GM12891 (cell line): Measurements from ENCODE around the gene SPPL3.

Experiments used
- PAX5 ChIP-seq: IDR thresholded peaks from 2 replicates; pipeline ENCODE4 v1.6.1; 2011; ENCODE audit warnings: low read length, moderate library complexity, mild to moderate bottlenecking; ENCODE audit not compliant: insufficient read depth, severe bottlenecking
- POLR2A ChIP-seq: IDR thresholded peaks from 2 replicates; pipeline ENCODE4 v1.6.1; 2011; ENCODE audit warnings: low read depth, low read length, control low read depth
- POLR2AphosphoS5 ChIP-seq: IDR thresholded peaks from 2 replicates; pipeline ENCODE4 v1.6.1; 2011; ENCODE audit warnings: low read depth, low read length, control low read depth
- POU2F2 ChIP-seq: IDR thresholded peaks from 2 replicates; pipeline ENCODE4 v1.6.1; 2011; ENCODE audit warnings: low read depth, mild to moderate bottlenecking, control low read depth, low read length, moderate library complexity
- SPI1 ChIP-seq: IDR thresholded peaks from 2 replicates; pipeline ENCODE4 v1.6.1; 2011; ENCODE audit warnings: low read depth, low read length, control low read depth
- TAF1 ChIP-seq: IDR thresholded peaks from 2 replicates; pipeline ENCODE4 v1.6.1; 2011; ENCODE audit warnings: low read depth, low read length, control low read depth

DNA sequence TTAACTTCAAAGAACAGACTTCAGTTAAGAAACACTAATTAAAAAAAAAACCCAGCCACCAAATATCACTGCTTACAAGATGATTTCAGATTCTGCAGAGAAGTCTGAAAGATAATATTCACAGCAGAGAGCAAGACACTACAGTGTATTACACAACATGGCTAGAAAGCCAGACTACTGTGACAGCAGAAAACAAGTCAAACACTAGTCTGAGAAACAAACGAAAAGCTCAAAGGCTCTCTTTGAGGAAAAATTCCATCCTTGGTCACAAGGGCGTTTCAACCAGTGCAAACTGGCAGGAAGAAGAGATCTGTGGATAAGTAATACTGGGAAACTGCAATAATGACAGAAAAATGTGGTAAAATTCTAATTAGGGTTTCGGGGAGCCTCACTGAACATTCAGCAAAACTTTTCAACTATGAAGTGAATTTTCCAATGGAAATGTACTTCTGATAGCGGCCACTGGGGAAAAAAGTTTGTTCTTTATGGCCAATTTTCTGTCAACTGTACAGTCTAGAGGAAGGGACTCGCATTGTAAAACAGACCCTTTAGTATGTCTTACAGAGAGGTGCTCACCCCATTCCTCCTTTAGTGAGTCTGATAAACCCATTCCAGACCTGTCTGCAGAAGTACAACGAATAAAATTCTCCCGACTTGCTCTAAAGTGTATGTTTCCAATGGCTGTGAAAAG, 128.2 kb downstream of the SPPL3 start:
- TF ChIP-seq SPI1 (no peak), POLR2A (no peak), PAX5 (no peak), TAF1 (no peak), POLR2AphosphoS5 (no peak), POU2F2 (no peak)
